Measurements from ENCODE around the gene THAP8.

GRCh38 chr19:35996777-35997176, 57.3 kb downstream of the THAP8 start:
- no peak for TF ChIP-seq POLR2A (IDR thresholded peaks at IDR 0.05)
- no peak for TF ChIP-seq CTCF (IDR thresholded peaks at IDR 0.05 in 4 of 5, conservative IDR thresholded peaks at IDR 0.05 in 1 of 5)
